Stimulated activated CD8-positive, alpha-beta memory T cell treated with anti-CD3 and anti-CD28 coated beads, Interleukin-4, amount 100 ng/mL, for 48 hours (primary cell): ENCODE results near the gene ERC1.
"Not testable (repeated sequence)": the region's sequence is repeated elsewhere in the genome, so short reads cannot be mapped to it uniquely, and the experiment has no call there.

Source experiments
- DNase-seq: peaks from one replicate; pipeline ENCODE4 v3.0.0-alpha.2; 2020

ERC1 gene

GRCh38 chr12:1338483-1339177, 347.6 kb downstream of the ERC1 start:
- DNase-seq = no peak

DNA sequence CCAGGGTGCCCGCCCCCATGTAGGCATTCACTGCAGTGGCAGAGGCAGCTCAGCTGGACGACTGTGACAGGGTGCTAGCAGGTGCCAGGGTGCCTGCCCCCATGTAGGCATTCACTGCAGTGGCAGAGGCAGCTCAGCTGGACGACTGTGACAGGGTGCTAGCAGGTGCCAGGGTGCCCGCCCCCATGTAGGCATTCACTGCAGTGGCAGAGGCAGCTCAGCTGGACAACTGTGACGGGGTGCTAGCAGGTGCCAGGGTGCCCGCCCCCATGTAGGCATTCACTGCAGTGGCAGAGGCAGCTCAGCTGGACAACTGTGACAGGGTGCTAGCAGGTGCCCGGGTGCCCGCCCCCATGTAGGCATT, 348.1 kb downstream of the ERC1 start:
- not testable (repeated sequence) for DNase-seq

DNA sequence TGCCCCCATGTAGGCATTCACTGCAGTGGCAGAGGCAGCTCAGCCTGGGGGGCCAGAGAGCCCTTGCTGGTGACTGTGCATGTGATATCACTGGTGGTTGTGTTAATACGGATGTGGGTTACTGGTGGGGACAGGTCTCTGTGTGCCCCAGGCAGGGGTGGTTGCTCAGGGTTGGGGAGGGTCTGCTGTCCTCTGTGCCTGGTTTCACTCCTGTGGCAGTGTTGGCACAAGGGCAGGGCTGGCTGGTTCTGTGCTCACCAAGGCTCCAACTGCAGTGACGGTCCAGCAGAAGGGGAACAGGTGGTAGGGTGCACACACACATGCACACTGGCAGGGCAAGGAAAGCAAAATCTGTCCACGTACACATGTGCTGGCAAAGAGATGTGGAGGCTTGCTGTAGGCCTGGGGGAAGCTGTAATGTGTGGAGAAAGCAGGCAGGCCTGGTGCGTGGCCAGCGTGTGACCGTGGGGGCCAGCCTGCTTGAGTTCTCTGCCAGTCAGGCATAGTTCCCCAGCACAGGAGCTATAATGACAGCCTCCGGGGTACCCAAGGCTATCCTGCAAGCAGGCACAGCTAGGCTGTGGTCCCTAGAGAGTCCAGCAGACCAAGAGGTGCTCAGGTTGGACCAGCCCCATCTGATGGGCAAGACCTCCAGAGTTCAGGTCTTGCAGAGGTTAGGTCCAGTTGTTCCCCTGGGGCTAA, 348.7 kb downstream of the ERC1 start:
- DNase-seq = no peak

GRCh38 chr12:1341270-1341669, 350.2 kb downstream of the ERC1 start:
- DNase-seq = not testable (repeated sequence)

GRCh38 chr12:1343422-1343821, 352.4 kb downstream of the ERC1 start:
- no peak for DNase-seq

- no peak for DNase-seq
These were observed 353.2 kb downstream of the ERC1 start for GRCh38 chr12:1344245-1344644.

GRCh38 chr12:1346126-1346525, 355.1 kb downstream of the ERC1 start:
- DNase-seq = no peak

- no peak for DNase-seq
These were observed 356.3 kb downstream of the ERC1 start for GRCh38 chr12:1347294-1347693.

- DNase-seq = no peak
These were observed 357.6 kb downstream of the ERC1 start for GRCh38 chr12:1348606-1349005.

GRCh38 chr12:1350055-1350933, 359.3 kb downstream of the ERC1 start:
- DNase-seq = no peak

DNA sequence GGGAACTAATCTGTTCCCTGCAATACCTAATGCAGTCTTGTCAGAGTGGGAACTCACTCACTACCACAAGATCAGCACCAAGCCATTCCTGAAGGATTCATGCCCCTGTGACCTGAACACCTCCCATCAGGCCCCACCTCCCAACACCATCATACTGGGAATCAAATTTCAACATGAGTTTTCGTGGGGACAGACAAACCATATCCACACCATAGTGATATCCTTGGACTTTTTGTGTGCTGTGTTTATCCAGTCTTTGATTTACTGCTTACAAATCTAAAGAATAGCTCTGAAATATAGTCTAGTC, 359.9 kb downstream of the ERC1 start:
- DNase-seq = no peak

DNA sequence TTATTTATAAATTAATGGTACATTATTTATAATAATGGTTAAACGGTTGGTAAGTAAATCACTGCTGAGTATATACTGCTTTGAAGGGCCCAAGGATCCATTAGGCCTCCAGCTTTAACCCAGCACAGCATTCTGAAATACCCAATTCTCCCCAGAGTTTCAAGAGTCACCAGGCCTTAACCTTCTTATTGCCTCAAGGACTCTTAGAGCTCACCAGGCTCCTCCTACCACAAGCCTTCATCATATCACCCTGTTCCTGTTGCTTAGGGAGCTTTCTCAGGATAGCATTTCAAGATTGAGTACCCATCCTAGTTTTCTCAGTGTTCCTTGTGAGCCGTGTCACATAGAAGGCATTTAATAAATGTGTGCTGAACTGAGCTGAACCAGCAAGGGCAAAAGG, 360.9 kb downstream of the ERC1 start:
- no peak for DNase-seq

DNA sequence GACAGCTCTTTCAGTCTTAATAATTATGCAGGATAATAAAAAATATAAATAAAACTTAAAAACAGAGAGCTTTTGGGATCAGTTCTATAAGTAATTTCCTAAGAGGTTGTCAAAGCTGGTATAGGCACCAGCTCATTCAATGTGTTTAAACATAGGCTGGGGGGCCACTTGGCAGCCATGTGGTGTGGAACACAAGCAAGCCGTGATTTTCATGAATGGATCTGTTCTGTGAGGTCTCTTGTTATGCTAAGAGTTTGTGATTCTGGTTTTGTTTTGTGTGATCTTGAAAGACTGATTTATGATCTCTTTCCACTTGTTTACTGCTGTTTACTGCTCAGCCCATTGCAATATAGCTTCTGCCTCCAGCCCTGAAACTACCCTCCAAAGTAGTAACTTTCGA, 362.4 kb downstream of the ERC1 start:
- DNase-seq = no peak

DNA sequence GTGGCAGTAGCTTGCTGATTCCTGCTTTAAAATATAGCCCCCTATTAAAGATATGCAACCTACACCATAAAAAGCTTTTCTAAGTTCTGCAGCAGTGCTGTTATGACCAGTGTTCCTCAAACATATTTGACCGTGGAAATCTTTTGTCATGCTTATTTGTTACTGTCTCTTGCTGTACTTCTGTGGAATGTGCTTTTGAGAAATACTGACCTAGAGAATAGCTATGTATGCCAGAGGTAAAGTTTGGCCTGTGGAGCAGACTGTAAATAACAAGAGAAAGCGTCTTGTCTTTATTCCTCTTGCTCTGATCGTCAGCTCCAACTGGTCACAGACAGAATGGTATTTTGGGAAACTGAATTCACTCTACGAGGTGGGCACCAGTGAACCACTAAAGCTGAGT, 364.4 kb downstream of the ERC1 start:
- no peak for DNase-seq

DNA sequence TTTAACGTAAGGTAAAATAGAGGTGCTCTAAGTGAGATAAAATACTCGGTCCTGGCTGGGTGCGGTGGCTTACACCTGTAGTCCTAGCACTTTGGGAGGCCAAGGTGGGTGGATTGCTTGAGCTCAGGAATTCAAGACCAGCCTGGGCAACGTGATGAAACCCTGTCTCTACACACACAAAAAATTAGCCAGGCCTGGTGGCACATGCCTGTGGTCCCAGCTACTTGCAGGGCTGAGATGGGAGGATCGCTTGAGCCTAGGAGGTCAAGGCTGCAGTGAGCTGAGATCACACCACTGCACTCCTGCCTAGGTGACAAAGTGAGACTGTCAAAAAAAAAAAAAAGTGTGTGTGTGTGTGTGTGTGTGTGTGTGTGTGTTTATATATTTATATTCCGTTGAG, 364.8 kb downstream of the ERC1 start:
- DNase-seq = not testable (repeated sequence)

DNA sequence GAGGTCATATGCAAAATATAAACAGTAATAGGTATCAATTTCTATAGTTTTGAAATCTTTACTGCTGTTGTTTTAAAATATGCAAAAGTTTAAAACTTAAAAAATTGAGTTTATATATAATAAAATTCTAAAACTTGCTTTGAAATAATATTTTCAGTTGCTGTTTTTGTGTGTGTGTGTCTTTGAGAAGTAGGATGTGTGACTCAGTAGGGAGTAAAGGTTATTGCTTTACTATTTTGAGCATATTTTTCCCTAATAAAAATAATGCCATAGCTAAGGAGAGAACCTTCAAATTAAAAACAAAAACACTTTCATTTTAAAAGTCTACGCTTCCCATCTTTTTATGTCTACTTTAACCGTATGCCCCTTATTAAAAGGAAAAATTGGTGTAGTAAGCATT, 365.3 kb downstream of the ERC1 start:
- no peak for DNase-seq

DNA sequence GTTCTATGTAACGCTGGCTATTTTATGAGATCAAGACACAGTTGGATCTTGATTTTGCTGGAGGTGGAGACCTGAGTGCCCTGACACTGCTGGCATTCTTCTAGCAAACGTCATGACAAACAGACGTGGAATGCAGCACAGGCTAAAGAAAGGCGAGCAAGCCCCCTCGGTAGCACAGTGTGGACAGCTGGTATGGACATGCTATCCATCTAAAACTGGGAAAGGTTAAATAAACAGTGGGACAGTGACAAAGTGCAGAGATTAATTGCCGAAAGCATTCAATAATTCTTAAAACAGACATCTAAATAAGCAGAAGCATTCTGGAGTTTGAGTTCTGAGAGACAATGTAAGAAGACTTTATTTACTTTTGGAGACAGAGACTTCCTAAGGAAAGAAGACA, 366.1 kb downstream of the ERC1 start:
- DNase-seq = no peak

GRCh38 chr12:1357711-1358110, 366.7 kb downstream of the ERC1 start:
- no peak for DNase-seq

- DNase-seq = no peak
These were observed 369.6 kb downstream of the ERC1 start for GRCh38 chr12:1360441-1361210.

DNA sequence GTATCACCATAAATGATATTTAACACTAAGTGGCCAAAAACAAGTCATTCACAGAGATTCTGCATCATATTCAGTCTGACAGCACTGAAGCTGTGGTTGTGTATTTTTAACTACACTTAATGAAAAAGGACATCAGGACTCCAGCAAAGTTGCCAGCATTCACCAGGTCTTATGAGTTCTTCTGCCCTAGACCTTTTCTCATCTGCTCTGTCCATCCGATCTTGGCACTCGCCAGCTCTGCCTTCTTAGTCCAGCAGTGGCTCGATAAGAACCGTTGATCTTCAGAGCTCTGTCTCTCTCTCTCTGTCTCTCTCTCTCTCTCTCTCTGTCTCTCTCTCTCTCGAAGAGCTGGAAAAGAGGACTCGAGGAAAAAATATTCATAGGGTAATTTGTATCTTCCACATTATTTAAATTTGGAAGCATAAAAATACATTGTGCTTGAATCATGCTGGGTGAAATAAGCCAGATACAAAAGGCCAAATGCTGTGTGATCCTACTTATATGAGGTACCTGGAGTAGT, 371.2 kb downstream of the ERC1 start:
- DNase-seq = no peak

- no peak for DNase-seq
These were observed 374.7 kb downstream of the ERC1 start for GRCh38 chr12:1365703-1366102.

- no peak for DNase-seq
These were observed 376.6 kb downstream of the ERC1 start for GRCh38 chr12:1367331-1368291.
